Activated T-cell treated with anti-CD3 and anti-CD28 coated beads for 1 hour (primary cell): ENCODE measurements around the gene SMCO1.
"Not testable (repeated sequence)": the region's sequence is repeated elsewhere in the genome, so short reads cannot be mapped to it uniquely, and the experiment has no call there.

ENCODE experiments used
- DNase-seq: peaks from one replicate; pipeline ENCODE4 v3.0.0-alpha.2; 2020; ENCODE audit warnings: low read depth

The SMCO1 gene

GRCh38 chr3:196514913-196515621, at the start of gene SMCO1:
Gene SMCO1, minus strand, starts transcription at chr3:196515346. Its CDS starts 137 bp downstream, at chr3:196515209.
- DNase-seq, result no peak

GRCh38 chr3:196563721-196564225, 48.6 kb upstream of the SMCO1 start:
- DNase-seq, result no peak

GRCh38 chr3:196559826-196560225, 44.7 kb upstream of the SMCO1 start:
- DNase-seq, result no peak

- no peak for DNase-seq
Measured at GRCh38 chr3:196558476-196558875, 43.3 kb upstream of the SMCO1 start.

- DNase-seq, result no peak
Measured at GRCh38 chr3:196557236-196557635, 42.1 kb upstream of the SMCO1 start.

GRCh38 chr3:196555295-196555694, 40.1 kb upstream of the SMCO1 start:
- DNase-seq, result no peak

GRCh38 chr3:196554205-196554604, 39.1 kb upstream of the SMCO1 start:
- no peak for DNase-seq

GRCh38 chr3:196553551-196553950, 38.4 kb upstream of the SMCO1 start:
- DNase-seq, result no peak

GRCh38 chr3:196552253-196552652, 37.1 kb upstream of the SMCO1 start:
- no peak for DNase-seq

GRCh38 chr3:196550172-196550571, 35.0 kb upstream of the SMCO1 start:
- DNase-seq, result not testable (repeated sequence)

GRCh38 chr3:196549312-196549711, 34.2 kb upstream of the SMCO1 start:
- DNase-seq, result not testable (repeated sequence)

- no peak for DNase-seq
Measured at GRCh38 chr3:196547067-196547466, 31.9 kb upstream of the SMCO1 start.

GRCh38 chr3:196546537-196546936, 31.4 kb upstream of the SMCO1 start:
- no peak for DNase-seq

- DNase-seq, result no peak
Measured at GRCh38 chr3:196544491-196544992, 29.4 kb upstream of the SMCO1 start.

GRCh38 chr3:196541684-196542445, 26.7 kb upstream of the SMCO1 start:
- no peak for DNase-seq

GRCh38 chr3:196537319-196537984, 22.3 kb upstream of the SMCO1 start:
- peak; percentile 76 for DNase-seq

GRCh38 chr3:196533260-196533681, 18.1 kb upstream of the SMCO1 start:
- DNase-seq, result no peak

- DNase-seq, result no peak
Measured at GRCh38 chr3:196531418-196531817, 16.3 kb upstream of the SMCO1 start.

GRCh38 chr3:196528639-196529233, 13.6 kb upstream of the SMCO1 start:
- DNase-seq, result peak; percentile 76

- DNase-seq, result no peak
Measured at GRCh38 chr3:196525141-196525540, 10.0 kb upstream of the SMCO1 start.

- no peak for DNase-seq
Measured at GRCh38 chr3:196524527-196524926, 9.4 kb upstream of the SMCO1 start.

GRCh38 chr3:196523841-196524240, 8.7 kb upstream of the SMCO1 start:
- DNase-seq, result no peak
